ENCODE measurements around the gene ACKR2.
A peak's percentile ranks its signal among the peaks of the same experiment; 100 is the strongest.

The ACKR2 gene

GRCh38 chr3:42830437-42831320 lies 21.4 kb downstream of the ACKR2 start:
- DNase-seq: no peak

- peak; percentile 30 to 79 (median 58) for DNase-seq
Observed at GRCh38 chr3:42831321-42831713, 22.1 kb downstream of the ACKR2 start.

GRCh38 chr3:42836150-42837123 lies 27.2 kb downstream of the ACKR2 start:
- DNase-seq: no peak

- no peak for DNase-seq
Observed at GRCh38 chr3:42838571-42838970, 29.3 kb downstream of the ACKR2 start.

- peak in 3 of 5 donors; percentile 6 to 46 (median 14) for DNase-seq
Observed at GRCh38 chr3:42839616-42840015, 30.4 kb downstream of the ACKR2 start.

GRCh38 chr3:42841332-42841731 lies 32.1 kb downstream of the ACKR2 start:
- DNase-seq: no peak

- DNase-seq: no peak
Observed at GRCh38 chr3:42843713-42844411, 34.6 kb downstream of the ACKR2 start.

GRCh38 chr3:42844412-42844713 lies 35.1 kb downstream of the ACKR2 start:
- DNase-seq: no peak

- DNase-seq: no peak
Observed at GRCh38 chr3:42844815-42845214, 35.6 kb downstream of the ACKR2 start.

- peak in 1 of 5 donors; percentile 29 for DNase-seq
Observed at GRCh38 chr3:42846685-42847522, 37.7 kb downstream of the ACKR2 start.

- DNase-seq: no peak
Observed at GRCh38 chr3:42847731-42848130, 38.5 kb downstream of the ACKR2 start.

- no peak for DNase-seq
Observed at GRCh38 chr3:42849017-42849416, 39.8 kb downstream of the ACKR2 start.

GRCh38 chr3:42850263-42850662 lies 41.0 kb downstream of the ACKR2 start:
- DNase-seq: no peak

GRCh38 chr3:42851228-42851834 lies 42.1 kb downstream of the ACKR2 start:
- DNase-seq: no peak

- DNase-seq: no peak
Observed at GRCh38 chr3:42852441-42852840, 43.2 kb downstream of the ACKR2 start.

GRCh38 chr3:42853056-42853455 lies 43.8 kb downstream of the ACKR2 start:
- no peak for DNase-seq

- DNase-seq: no peak
Observed at GRCh38 chr3:42853739-42854302, 44.6 kb downstream of the ACKR2 start.

- no peak for DNase-seq
Observed at GRCh38 chr3:42855219-42855546, 45.9 kb downstream of the ACKR2 start.

- DNase-seq: no peak
Observed at GRCh38 chr3:42855547-42856380, 46.5 kb downstream of the ACKR2 start.

- no peak for DNase-seq
Observed at GRCh38 chr3:42856544-42856943, 47.3 kb downstream of the ACKR2 start.
